Esophagus squamous epithelium (tissue), 4 donors: ENCODE measurements around the gene TUT4.

Source experiments
- CTCF ChIP-seq, 6 experiments: fragments of 450-650 bp in 4 of 6; fragments of 200-600 bp in 2 of 6; sonication (generic) in 2 of 6; IDR thresholded peaks; one replicate each; pipeline ENCODE4 v1.5.1; 2016 to 2019; ENCODE audit warnings: antibody characterized with exemption in 6 of 6, mild to moderate bottlenecking in 4 of 6, moderate library complexity in 4 of 6
- POLR2A ChIP-seq, 4 donors: fragments of 450-650 bp; IDR thresholded peaks; one replicate each; pipeline ENCODE4 v1.6.1; 2017; ENCODE audit warnings: antibody characterized with exemption in 4 of 4, mild to moderate bottlenecking in 4 of 4, moderate library complexity in 3 of 4

- TF ChIP-seq CTCF (IDR thresholded peaks at IDR 0.05), result no peak
- TF ChIP-seq POLR2A (IDR thresholded peaks at IDR 0.05), result no peak
Observed at GRCh38 chr1:52592637-52593323, 39.9 kb upstream of the TUT4 start.
